C4-2B (cell line): ENCODE measurements around the gene ADAMTS7.

Experiments used
- ZFX ChIP-seq: fragments of 450-650 bp; IDR thresholded peaks from 2 replicates; pipeline ENCODE4 v1.6.1; 2017
- TF ChIP-seq, protein P1 (sequence below): fragments of 450-650 bp; conservative IDR thresholded peaks from 2 replicates; pipeline ENCODE4 v1.5.1; 2017; ENCODE audit warnings: mild to moderate bottlenecking

DNA sequence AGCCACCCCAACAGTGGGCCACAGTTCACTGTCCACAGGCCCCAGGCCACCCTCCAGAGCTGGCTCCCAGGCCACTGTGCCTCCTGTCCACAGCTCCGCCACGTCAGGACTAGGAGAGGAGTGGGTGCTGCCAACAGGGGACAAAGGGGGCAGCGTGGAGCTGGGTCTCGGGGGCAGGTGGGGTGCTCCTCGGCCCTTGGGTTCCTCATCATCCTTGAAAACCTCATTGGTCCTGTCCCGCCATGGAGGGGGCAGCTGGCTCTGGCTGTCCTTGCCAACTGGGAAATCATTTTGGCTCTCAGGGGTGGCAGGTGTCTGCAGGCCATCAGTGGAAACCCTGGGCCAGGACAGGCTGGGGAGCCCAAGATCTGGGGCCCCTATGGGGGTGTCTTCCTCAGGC, 45.2 kb downstream of the ADAMTS7 start:
- TF ChIP-seq, protein P1, sequence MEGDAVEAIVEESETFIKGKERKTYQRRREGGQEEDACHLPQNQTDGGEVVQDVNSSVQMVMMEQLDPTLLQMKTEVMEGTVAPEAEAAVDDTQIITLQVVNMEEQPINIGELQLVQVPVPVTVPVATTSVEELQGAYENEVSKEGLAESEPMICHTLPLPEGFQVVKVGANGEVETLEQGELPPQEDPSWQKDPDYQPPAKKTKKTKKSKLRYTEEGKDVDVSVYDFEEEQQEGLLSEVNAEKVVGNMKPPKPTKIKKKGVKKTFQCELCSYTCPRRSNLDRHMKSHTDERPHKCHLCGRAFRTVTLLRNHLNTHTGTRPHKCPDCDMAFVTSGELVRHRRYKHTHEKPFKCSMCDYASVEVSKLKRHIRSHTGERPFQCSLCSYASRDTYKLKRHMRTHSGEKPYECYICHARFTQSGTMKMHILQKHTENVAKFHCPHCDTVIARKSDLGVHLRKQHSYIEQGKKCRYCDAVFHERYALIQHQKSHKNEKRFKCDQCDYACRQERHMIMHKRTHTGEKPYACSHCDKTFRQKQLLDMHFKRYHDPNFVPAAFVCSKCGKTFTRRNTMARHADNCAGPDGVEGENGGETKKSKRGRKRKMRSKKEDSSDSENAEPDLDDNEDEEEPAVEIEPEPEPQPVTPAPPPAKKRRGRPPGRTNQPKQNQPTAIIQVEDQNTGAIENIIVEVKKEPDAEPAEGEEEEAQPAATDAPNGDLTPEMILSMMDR: no peak
- no peak for TF ChIP-seq ZFX
